ENCODE measurements around the gene RAC3.

RAC3 gene

DNA sequence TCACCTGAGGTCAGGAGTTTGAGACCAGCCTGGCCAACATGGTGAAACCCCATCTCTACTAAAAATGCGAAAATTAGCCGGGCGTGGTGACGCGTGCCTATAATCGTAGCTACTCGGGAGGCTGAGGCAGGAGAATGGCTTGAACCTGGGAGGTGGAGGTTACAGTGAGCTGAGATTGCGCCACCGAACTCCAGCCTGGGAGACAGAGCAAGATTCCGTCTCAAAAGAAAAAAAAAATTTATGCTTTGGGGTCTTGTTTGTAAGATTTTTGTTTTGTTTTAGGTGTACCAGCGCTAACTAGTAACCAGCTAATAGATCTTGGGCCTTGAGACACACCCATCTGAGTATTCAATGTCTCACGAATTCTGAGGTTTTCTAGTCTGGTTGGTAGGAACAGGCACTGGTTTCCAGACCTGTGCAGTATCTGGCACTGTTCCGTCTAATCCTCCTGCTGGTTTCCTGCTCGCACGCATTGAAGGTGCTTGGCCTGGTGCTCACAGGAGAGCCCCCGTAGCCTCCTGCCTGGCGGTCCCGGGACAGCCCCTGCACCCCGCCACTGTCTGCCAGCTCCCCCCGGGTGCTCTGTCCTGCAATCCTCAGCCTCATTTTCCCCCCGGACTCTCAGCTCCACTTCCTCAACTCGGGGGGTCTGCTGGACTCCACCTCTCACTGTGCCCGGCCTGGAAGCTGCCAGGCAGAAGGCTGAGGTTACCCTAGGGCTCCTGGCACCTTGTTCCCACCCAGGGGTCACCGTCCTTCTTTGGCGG lies 44.7 kb downstream of the RAC3 start:
- no peak for DNase-seq (ENCODE audit: low spot score)

DNA sequence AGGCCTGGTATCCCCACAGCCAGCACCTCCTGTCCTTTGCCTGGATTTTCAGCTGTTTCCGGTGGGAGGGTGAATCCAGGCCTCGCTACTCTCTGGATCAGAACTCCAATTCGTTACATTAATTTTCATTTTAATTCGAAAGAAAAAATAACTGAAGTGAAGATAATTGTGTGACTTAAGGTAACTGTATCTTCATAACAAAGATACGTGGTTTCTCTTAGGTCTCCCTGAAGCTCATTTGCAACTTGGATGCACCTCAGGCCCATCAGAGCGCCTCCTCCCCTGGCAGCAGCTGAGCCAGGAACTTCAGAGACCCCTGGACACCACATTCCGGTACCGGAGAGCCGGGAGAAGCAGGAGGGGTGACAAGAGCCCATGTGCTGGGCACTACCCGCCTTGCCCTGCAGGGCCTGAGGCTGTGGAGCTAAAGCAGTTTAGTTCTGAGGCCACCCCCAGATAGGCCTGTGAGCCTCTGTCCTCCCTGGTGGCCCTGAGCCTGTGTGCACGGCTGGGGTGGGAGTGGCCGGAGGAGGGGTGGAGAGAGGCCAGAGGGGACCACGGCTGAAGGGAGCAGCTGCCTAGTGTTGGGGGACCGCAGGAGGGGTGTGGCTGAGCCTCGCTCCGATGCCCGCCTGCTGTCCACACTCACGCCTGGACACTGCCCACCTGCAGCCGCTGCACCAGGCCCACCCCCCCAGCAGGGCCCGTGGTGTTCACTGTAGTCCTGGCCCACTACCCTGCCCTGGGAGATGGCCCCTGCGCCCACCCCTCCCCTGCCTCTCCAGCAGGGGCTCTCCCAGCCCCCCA lies 45.5 kb downstream of the RAC3 start:
- DNase-seq (ENCODE audit: low spot score) = no peak

DNA sequence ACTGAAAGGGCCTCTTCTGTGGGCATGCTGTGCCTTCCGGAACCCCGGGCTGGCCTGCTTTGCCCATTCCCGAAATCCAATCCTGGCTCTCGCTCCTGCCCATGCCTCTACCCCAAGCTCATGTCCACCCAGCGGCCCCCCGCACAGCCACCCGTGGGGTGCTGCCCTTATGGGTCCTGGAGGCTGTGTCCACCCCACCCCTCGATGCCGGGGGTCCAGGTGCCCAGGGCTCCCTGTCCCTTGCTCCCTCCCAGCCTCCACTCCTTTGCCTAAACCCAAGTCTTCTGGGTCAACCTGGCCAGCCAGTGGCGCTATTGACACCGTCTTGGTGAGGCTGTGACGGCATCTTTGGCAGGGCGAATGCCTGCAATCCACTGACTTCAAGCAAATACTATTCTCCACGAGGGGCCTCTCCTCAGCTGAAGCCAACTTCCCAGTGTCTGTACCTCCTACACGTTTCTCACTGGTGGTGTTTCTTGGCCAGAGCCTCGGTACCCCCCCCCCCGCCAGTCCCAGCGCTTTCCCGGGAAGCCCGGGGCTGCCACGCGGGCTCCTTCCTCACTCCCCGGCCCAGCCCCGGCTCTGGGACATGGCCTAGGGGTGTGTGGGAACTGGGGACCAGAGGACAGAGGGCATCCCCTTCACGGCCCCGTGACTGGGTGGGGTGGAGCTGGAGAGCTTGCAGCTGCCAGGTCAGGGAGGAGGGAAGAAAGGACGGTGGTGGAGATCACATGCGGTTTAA lies 46.3 kb downstream of the RAC3 start:
- no peak for DNase-seq (ENCODE audit: low spot score)

DNA sequence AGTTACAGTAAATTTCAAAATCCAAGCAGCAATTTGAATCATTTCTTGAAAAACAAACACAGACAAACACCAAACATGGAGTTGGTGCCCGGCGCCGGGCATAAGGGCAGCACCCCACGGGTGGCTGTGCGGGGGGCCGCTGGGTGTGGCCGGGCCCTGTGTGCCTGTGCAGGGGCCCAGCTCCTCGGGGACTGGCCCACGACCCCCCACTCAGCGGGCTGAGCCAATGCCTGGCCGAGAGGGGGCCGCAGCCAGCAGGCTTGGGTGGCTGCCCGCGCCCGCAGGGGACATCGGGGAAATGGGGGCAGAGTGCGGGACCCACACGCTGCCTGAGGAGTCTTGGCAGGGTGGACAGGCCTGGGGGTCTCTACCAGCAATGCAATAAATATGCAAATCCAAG lies 47.0 kb downstream of the RAC3 start:
- DNase-seq (ENCODE audit: low spot score) = no peak

DNA sequence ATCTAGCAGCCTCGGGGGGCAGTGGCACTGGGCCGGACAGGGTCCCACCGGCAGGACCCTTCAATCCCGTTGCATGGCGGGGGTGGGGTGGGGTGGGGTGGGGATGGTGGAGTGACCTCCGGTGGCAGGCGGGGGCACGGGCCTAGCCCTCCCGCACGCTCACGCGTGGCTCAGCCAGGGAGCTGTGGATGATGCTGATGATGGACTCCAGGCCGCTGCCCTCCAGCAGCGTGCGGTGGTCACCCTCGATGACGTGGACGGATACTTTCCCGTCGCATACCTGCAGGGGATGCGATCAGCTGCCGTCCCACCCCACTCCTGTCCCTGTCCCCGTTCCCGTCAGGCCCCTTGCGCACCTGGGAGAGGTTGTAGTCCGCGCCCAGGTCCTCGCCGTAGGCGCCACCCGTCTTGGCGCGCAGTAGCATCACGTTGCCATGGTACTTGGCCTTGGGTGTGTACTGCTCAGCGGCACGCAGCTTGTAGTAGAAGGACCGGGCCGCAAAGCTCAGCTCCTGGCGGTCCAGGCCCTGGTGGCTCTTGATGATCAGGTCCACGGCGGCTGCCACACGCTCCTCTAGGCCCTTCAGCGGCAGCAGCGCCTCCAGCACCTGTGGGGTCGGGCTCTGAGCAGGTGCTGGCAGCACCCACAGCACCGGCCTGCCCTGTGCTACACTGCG lies 47.7 kb downstream of the RAC3 start:
- DNase-seq (ENCODE audit: low spot score) = no peak

DNA sequence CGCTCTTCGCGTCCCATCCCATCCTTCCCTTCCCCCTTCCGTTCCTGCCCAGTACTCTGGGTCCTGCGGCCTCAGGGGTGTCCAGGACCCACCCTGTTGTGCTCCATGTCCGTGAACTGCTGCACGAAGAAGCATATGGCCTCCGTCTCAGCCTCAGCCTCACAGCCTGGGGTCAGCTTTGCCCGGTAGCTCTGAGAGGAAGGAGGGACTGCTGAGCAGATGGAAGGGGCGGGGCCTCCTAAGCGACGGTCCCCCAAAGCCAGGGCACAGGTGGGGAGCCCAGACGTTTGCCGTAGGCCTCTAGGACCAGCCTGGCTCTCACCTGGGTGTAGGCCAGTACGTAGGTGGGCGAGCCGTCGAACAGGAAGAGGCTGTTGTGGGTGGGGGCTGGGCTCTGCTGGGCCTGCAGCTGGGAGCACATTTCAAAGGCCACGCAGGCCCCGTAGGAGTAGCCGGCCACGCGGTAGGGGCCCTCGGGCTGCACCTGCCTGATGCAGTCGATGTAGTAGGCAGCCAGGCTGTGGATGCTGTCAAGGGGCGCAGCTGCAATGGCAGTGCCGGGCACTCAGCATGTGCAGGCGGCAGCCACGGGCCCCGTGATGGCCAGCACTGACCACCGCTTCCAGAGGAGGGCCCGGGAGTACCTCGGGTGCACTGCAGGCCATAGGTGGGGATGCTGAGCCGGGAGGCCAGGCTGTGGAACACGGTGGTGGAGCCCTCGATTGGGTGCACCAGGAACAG lies 48.7 kb downstream of the RAC3 start:
- DNase-seq (ENCODE audit: low spot score) = no peak

DNA sequence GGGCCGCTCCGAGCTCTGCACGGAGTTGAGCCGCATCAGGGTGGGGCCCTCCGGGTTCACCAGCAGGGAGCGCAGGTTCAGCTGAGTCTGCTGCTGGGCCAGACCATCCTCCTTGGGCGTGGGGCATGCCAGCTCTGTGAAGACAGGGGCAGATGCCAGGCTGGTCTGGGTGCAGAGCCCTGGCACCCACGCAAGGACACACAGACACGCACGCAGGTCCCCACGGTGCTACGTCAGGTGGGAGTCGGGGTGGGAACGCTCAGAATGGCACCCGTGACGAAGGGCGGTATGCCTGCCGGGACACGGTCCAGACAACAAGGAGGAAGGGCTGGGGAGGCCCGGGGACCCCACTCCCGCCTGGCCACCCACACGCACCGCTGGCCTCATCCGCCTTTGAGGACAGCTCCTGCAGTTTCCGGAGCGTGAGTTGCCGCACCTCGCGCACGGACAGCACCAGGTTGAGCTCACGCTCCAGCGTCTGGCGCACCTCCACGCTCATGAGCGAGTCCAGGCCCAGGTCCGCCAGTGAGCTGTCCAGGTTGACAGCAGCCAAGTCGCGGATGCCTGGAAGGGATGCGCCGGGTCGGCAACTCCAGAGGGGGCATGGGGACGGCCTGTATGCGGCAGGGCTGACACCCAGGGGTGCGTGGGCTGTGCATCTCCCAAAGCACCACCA lies 49.4 kb downstream of the RAC3 start:
- DNase-seq (ENCODE audit: low spot score) = no peak

DNA sequence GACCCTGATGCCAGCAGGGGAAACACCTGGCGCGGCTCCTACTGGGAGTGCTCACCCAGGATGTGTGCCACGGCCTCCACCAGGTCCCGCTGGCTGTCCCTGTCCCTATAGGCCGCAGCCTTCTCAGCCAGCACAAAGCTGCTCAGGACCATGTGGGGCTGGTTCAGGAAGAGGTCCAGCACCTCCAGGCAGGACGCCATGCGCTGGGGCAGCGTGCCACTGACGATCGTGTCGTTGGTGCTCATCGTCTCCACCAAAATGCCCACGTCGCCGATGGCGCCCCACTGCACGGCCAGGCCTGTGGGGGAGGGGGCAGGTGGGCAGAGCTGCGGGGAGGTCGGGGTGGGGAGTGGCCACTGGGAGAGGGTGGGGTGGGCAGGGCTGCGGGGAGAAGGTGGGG lies 50.1 kb downstream of the RAC3 start:
- no peak for DNase-seq (ENCODE audit: low spot score)

DNA sequence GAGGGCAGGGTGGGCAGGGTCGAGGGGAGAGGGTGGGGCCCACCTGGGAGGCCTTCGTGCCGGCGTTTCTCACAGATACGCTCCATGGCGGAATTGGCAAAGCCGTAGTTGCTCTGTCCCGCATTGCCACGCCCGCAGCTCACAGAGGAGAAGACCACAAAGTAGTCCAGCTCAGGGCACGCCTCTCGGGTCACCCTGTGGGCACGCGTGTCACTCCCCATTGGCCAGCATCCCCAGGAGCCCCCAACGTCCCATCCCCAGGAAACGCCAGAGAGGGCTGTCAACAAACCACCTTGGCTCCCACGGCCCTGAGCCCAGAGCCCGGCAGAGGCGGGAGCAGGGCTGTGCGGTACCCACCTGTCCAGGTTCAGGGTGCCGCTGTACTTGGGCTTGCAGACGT lies 50.5 kb downstream of the RAC3 start:
- DNase-seq (ENCODE audit: low spot score) = no peak

DNA sequence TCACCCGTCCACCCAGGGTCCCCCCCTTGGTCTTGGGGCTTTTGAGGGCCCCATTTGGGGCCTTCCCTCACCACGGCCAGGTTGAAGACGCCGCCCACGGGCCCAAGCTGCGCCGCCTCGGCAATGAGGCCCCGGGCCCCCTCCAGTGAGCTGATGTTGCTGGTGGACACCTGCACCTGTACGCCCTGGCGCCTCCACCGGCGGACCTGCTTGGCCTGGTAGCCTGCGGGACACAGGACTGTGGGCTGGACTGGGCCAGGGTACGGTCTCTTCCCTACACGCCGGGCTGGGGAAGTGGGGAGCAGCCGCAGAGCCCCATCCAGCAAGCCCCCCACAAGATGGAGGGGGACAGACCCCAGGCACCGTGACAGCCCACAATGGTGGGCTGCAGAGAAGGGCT lies 51.0 kb downstream of the RAC3 start:
- no peak for DNase-seq (ENCODE audit: low spot score)

DNA sequence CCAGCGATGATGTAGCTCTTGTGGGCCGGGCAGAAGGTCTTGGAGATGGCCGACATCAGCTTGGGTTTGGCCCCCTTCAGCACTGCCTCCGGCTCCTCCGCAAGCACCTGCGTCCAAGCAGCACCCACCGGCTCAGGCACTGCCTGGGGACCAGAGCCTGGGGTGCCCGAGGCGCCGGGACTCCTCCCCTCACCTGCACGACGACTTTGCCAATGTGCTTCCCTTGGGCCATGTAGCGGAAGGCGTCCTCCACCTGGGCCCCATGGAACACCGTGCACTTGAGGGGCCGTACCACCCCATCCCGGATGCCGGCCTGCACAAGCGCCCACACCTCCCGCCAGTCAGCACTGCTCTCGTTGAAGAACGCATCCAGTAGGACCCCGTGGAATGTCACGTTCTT lies 51.5 kb downstream of the RAC3 start:
- no peak for DNase-seq (ENCODE audit: low spot score)

Measured in putamen (tissue), 1 donor.